Right lobe of liver (tissue), 6 donors: Measurements from ENCODE around the gene SORBS2. TPM values are rescaled to one million over a fixed set of nuclear protein-coding genes. Genes with fewer than 3 reads are reported as not detected.

Experiments
- ATAC-seq, 4 donors: fragments of 200-7000 bp; cut with Tn5 transposase; one replicate each; pipeline ENCODE4 v1.9.1; 2020; ENCODE audit warnings: mild to moderate bottlenecking in 4 of 4, moderate library complexity in 4 of 4
- DNase-seq, 3 donors: peaks; one replicate each; pipeline ENCODE4 v3.0.0-alpha.2; 2020
- H3K27ac ChIP-seq, 3 donors: fragments of 200-600 bp; one replicate each; pipeline ENCODE4 v1.8.0; 2022
- H3K27me3 ChIP-seq, 2 donors: fragments of 200-600 bp; one replicate each; pipeline ENCODE4 v1.8.0; 2022
- H3K36me3 ChIP-seq, 4 donors: fragments of 200-600 bp; sonication (generic) in 1 of 4; one replicate each; pipeline versions ENCODE4 v1.5.1 to v1.8.0; 2017 to 2022; ENCODE audit warnings: control low read depth in 1 of 4
- H3K4me1 ChIP-seq, 4 donors: fragments of 200-600 bp; sonication (generic) in 1 of 4; one replicate each; pipeline versions ENCODE4 v1.5.1 to v1.8.0; 2017 to 2022; ENCODE audit warnings: control low read depth in 1 of 4
- H3K4me3 ChIP-seq, 3 donors: fragments of 200-600 bp; one replicate each; pipeline ENCODE4 v1.8.0; 2022
- H3K9me3 ChIP-seq, 4 donors: fragments of 200-600 bp; sonication (generic) in 1 of 4; one replicate each; pipeline versions ENCODE4 v1.5.1 to v1.8.0; 2017 to 2022; ENCODE audit warnings: control low read depth in 1 of 4
- POLR2A ChIP-seq: fragments of 450-650 bp; IDR thresholded peaks from one replicate; pipeline ENCODE4 v1.6.1; 2017; ENCODE audit warnings: antibody characterized with exemption, mild to moderate bottlenecking
- WGBS: methylation state at CpG from one replicate; pipeline ENCODE4 v1.1.6; 2018; ENCODE audit warnings: low coverage, low lambda C conversion rate; ENCODE audit not compliant: insufficient coverage; ENCODE audit errors: missing lambda C conversion rate; 5-methylcytosine and 5-hydroxymethylcytosine counted together
- intact Hi-C, 2 donors: fragments of 100-400 bp; cut with DNase I; formaldehyde crosslinking; loops; one replicate each; pipeline versions ENCODE4 v1.11.2 to v1.14.1; 2022
- total RNA-seq, 6 experiments: library from RNA; depleted of rRNA in 2 of 6; stranded (reverse); fragments of >200 nt in 2 of 6; fragmentation: NEBNext Ultra II Directional in 3 of 6; extraction: Animal tissue kit (Norgen Biotek cat#: 25700) in 3 of 6; gene quantifications; one replicate each; pipeline versions ENCODE4 v1.1.0 to v1.2.4, GENCODE V29; 2016 to 2023
- TF ChIP-seq, protein P1 (sequence below), 4 donors: fragments of 200-600 bp in 3 of 4; fragments of 450-650 bp in 1 of 4; IDR thresholded peaks; one replicate each; pipeline versions ENCODE4 v1.5.1 to v1.8.0; 2016 to 2022; ENCODE audit warnings: antibody characterized with exemption in 4 of 4, mild to moderate bottlenecking in 2 of 4
- donor health status: DM: no; HTN: yes; CAD: no.
- donor health status: DM: no; HTN: no; CAD: no.
- donor health status: DM: no; HTN: no; CAD: no.
- donor health status: DM: no; HTN: yes; CAD: no.
- donor health status: DM: no; HTN: yes; CAD: no.

Gene SORBS2
- total RNA-seq, 6 experiments from 2014 or later = 60.8 to 144 (median 107) TPM

DNA sequence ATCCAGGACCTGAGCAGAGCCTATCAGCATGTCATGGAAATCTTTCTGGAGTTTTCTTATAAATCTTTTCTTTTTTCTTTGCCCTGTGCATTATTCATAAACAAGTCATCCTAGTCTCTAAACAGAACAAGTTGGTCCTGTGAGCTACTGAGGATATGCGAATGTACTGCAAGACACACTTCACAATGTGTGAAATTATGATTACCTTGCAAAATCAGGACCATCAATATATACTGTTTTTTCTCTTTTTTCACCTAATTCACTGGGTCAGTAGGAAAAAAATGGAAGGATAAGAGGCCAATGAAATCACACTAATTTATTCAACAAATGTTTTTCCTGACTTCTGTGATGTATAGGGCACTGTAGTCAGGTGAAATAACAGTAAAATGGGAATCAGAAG, 14.4 kb upstream of the SORBS2 start:
- peaks cover 0 to 16% (median 7%) of the 10 kb centered on the region in 4 donors for H3K4me1 ChIP-seq
- ATAC-seq = no peak
- no peak overlapping the region for H3K27ac ChIP-seq
- 0% methylated on average over 1 of the region's 1 CpG for WGBS
- TF ChIP-seq, protein P1, sequence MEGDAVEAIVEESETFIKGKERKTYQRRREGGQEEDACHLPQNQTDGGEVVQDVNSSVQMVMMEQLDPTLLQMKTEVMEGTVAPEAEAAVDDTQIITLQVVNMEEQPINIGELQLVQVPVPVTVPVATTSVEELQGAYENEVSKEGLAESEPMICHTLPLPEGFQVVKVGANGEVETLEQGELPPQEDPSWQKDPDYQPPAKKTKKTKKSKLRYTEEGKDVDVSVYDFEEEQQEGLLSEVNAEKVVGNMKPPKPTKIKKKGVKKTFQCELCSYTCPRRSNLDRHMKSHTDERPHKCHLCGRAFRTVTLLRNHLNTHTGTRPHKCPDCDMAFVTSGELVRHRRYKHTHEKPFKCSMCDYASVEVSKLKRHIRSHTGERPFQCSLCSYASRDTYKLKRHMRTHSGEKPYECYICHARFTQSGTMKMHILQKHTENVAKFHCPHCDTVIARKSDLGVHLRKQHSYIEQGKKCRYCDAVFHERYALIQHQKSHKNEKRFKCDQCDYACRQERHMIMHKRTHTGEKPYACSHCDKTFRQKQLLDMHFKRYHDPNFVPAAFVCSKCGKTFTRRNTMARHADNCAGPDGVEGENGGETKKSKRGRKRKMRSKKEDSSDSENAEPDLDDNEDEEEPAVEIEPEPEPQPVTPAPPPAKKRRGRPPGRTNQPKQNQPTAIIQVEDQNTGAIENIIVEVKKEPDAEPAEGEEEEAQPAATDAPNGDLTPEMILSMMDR (IDR thresholded peaks at IDR 0.05) = no peak
- no peak for TF ChIP-seq POLR2A
- H3K4me3 ChIP-seq = no peak overlapping the region
- no peaks in the 10 kb centered on the region for H3K9me3 ChIP-seq
- H3K36me3 ChIP-seq = no peaks in the 10 kb centered on the region
- DNase-seq = no peak
- intact Hi-C loops = no loop called here
- H3K27me3 ChIP-seq = no peaks in the 10 kb centered on the region

DNA sequence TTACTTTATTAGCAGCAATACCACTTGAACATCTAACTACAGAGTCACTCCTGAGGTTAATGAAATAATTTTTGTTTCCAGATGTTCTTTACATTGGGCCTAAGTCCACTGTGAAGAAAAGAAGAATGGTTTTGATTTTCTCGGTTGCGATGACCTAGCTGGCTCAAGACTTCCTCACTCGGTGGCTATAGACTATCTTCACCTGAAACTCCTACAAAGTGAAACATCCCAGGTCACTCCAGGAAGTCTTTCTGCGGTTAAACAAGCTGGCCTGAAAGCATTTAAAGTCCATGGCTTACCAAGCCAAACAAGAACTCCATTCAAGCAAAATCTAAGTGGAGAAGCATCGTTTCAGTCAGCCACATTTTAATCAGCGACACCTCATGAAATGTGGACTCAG, 13.7 kb upstream of the SORBS2 start:
- WGBS = 86% methylated on average over 6 of the region's 6 CpGs
- H3K27me3 ChIP-seq = no peaks in the 10 kb centered on the region
- H3K4me1 ChIP-seq = peaks cover 0 to 10% (median 4%) of the 10 kb centered on the region in 4 donors
- ATAC-seq = no peak
- no peak overlapping the region for H3K27ac ChIP-seq
- intact Hi-C loops = no loop called here
- no peak for DNase-seq
- no peak for TF ChIP-seq POLR2A
- TF ChIP-seq, protein P1 (IDR thresholded peaks at IDR 0.05) = no peak
- no peaks in the 10 kb centered on the region for H3K36me3 ChIP-seq
- no peak overlapping the region for H3K4me3 ChIP-seq
- H3K9me3 ChIP-seq = no peaks in the 10 kb centered on the region

GRCh38 chr4:185822791-185823190, 10.8 kb upstream of the SORBS2 start:
- no peaks in the 10 kb centered on the region for H3K27me3 ChIP-seq
- no peak for ATAC-seq
- no peak overlapping the region for H3K4me3 ChIP-seq
- DNase-seq = no peak
- no peak overlapping the region for H3K27ac ChIP-seq
- H3K36me3 ChIP-seq = no peaks in the 10 kb centered on the region
- intact Hi-C loops = no loop called here
- TF ChIP-seq, protein P1 (IDR thresholded peaks at IDR 0.05) = no peak
- TF ChIP-seq POLR2A = no peak
- 63% methylated on average over 10 of the region's 10 CpGs for WGBS
- no peaks in the 10 kb centered on the region for H3K9me3 ChIP-seq
- peaks cover 0 to 3% (median 0%) of the 10 kb centered on the region in 4 donors for H3K4me1 ChIP-seq

DNA sequence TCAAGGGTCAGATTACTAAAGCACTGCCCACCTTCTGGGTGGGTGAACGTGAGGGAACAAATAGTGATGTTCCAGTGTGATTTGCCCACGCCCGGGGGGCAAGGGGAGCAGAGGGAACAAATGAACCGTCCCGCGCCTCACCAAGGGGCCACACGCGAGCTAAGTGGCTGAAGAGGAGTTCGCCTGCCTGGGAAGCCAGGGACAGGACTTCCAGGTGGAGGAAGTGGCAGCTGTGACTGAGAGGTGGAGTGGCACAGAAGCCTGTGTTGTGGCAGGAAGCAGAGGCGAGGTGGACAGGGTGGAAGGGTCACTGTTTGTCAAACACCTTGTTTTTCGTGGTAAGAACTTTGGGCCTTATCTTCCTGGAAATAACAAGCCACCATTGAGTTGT, 9.0 kb upstream of the SORBS2 start:
- no peaks in the 10 kb centered on the region for H3K27me3 ChIP-seq
- H3K27ac ChIP-seq = no peak overlapping the region
- no peak overlapping the region for H3K4me3 ChIP-seq
- ATAC-seq = no peak
- no peaks in the 10 kb centered on the region for H3K36me3 ChIP-seq
- peaks cover 0 to 13% (median 0%) of the 10 kb centered on the region in 4 donors for H3K4me1 ChIP-seq
- DNase-seq = no peak
- TF ChIP-seq, protein P1 (IDR thresholded peaks at IDR 0.05) = no peak
- TF ChIP-seq POLR2A = no peak
- intact Hi-C loops = no loop called here
- WGBS = 100% methylated on average over 1 of the region's 11 CpGs
- H3K9me3 ChIP-seq = no peaks in the 10 kb centered on the region
